Endothelial cell of umbilical vein (primary cell): ENCODE measurements around the gene CRIM1. TPM values are rescaled to one million over a fixed set of nuclear protein-coding genes. Genes with fewer than 3 reads are reported as not detected.

ENCODE experiments used
- BruUV-seq: library from RNA; stranded (reverse); fragments of 400-500 nt; replicated peaks from 2 replicates; lab custom pipeline; 2021; lab: Mats Ljungman, UMichigan
- CTCF ChIA-PET: fragments of 300-600, 350-600 bp; sonication (Branson Sonifier 250); formaldehyde crosslinking; loops from one replicate; lab custom pipeline; 2021; ENCODE audit warnings: antibody characterized with exemption, inconsistent platforms; lab: Charles Lee
- POLR2A ChIA-PET: fragments of 300-600, 350-600 bp; sonication (Branson Sonifier 250); formaldehyde crosslinking; loops from one replicate; lab custom pipeline; 2021; ENCODE audit warnings: antibody characterized with exemption, inconsistent platforms; lab: Charles Lee
- DNase-seq: peaks from one replicate; pipeline ENCODE4 v3.0.0-alpha.2; 2011; ENCODE audit warnings: low read depth, low spot score
- FAIRE-seq: peaks from 2 replicates; lab custom pipeline; 2011; peaks lifted over from hg19 to GRCh38; lab: Jason Lieb, UNC
- H2AFZ ChIP-seq: 2 replicates; pipeline ENCODE4 v1.6.0; 2012; ENCODE audit warnings: low read depth, low read length, control low read depth, inconsistent platforms
- H3K27ac ChIP-seq: 2 replicates; pipeline ENCODE4 v1.5.1; 2011; ENCODE audit warnings: low read depth, mild to moderate bottlenecking, control low read depth, low read length, moderate library complexity; ENCODE audit not compliant: insufficient read depth
- H3K27me3 ChIP-seq, 2 experiments: 2 replicates each; pipeline versions ENCODE4 v1.6.0 to v1.6.1; 2011; ENCODE audit warnings: low read length in 2 of 2, mixed read lengths in 1 of 2; ENCODE audit not compliant: control insufficient read depth in 2 of 2, insufficient read depth in 2 of 2
- H3K36me3 ChIP-seq, 2 experiments: 2 replicates in 1 of 2; 3 replicates in 1 of 2; pipeline ENCODE4 v1.5.1; 2011; ENCODE audit warnings: low read length in 2 of 2, mild to moderate bottlenecking in 1 of 2, moderate library complexity in 1 of 2; ENCODE audit not compliant: control insufficient read depth in 2 of 2, insufficient read depth in 2 of 2; ENCODE audit errors: extremely low read depth in 1 of 2
- H3K4me1 ChIP-seq: 3 replicates; pipeline ENCODE4 v1.5.1; 2011; ENCODE audit warnings: mild to moderate bottlenecking, low read length; ENCODE audit not compliant: control insufficient read depth, insufficient read depth; ENCODE audit errors: extremely low read depth
- H3K4me2 ChIP-seq: 2 replicates; pipeline ENCODE4 v1.6.1; 2011; ENCODE audit warnings: low read length, control low read depth, mixed read lengths; ENCODE audit not compliant: insufficient read depth
- H3K4me3 ChIP-seq, 3 experiments: fragments of 200-600 bp in 1 of 3; sonication (generic), shearing (Covaris generic) in 1 of 3; replicated peaks in 1 of 3; 2 replicates each; pipeline ENCODE4 v1.5.1; 2011 to 2016; ENCODE audit warnings: control low read depth in 3 of 3, low read length in 3 of 3, mild to moderate bottlenecking in 2 of 3, inconsistent platforms in 1 of 3, low read depth in 1 of 3, moderate library complexity in 1 of 3; ENCODE audit not compliant: insufficient read depth in 1 of 3
- H3K79me2 ChIP-seq: 2 replicates; pipeline ENCODE4 v1.6.0; 2012; ENCODE audit warnings: low read length, inconsistent platforms; ENCODE audit not compliant: control insufficient read depth, insufficient read depth
- H3K9ac ChIP-seq: replicated peaks from 2 replicates; pipeline ENCODE3; 2011; ENCODE audit warnings: low read length, control low read depth; ENCODE audit not compliant: insufficient read depth; ENCODE audit errors: extremely low read depth
- H3K9me1 ChIP-seq: replicated peaks from 3 replicates; pipeline ENCODE4 v1.6.0; 2011; ENCODE audit warnings: mild to moderate bottlenecking, low read length; ENCODE audit not compliant: control insufficient read depth, insufficient read depth; ENCODE audit errors: extremely low read depth
- H3K9me3 ChIP-seq: replicated peaks from 2 replicates; pipeline ENCODE4 v1.5.1; 2012; ENCODE audit warnings: low read length, inconsistent platforms; ENCODE audit not compliant: control insufficient read depth, insufficient read depth
- H4K20me1 ChIP-seq: replicated peaks from 2 replicates; pipeline ENCODE3; 2011; ENCODE audit warnings: mild to moderate bottlenecking, low read length; ENCODE audit not compliant: control insufficient read depth, insufficient read depth; ENCODE audit errors: extremely low read depth
- EZH2 ChIP-seq: IDR thresholded peaks from 2 replicates; pipeline ENCODE4 v1.6.1; 2012; ENCODE audit warnings: borderline replicate concordance, low read depth, mild to moderate bottlenecking, moderate library complexity, low read length, inconsistent platforms; ENCODE audit not compliant: severe bottlenecking
- FOS ChIP-seq: IDR thresholded peaks from 2 replicates; pipeline ENCODE4 v1.6.1; 2011; ENCODE audit warnings: mild to moderate bottlenecking, low read length, moderate library complexity, borderline replicate concordance; ENCODE audit not compliant: insufficient read depth
- POLR2AphosphoS5 ChIP-seq: IDR thresholded peaks from 2 replicates; pipeline ENCODE4 v1.6.1; 2012; ENCODE audit warnings: low read depth, mild to moderate bottlenecking, control low read depth, low read length, moderate library complexity; ENCODE audit not compliant: insufficient read depth
- dilution Hi-C: fragments of 300-500 bp; cut with MboI; formaldehyde crosslinking; loops from one replicate; pipeline ENCODE4 v1.15.0; 2019; ENCODE audit warnings: low sequenced_read_pairs; ENCODE audit not compliant: extremely low pct_ligation_motif_present
- intact Hi-C: fragments of 100-400 bp; cut with micrococcal nuclease; formaldehyde crosslinking; loops from one replicate; pipeline ENCODE4 v1.10.0; 2022
- polyA plus RNA-seq, 4 experiments: library from polyadenylated mRNA; depleted of rRNA in 3 of 4; stranded (reverse) in 3 of 4; unstranded in 1 of 4; fragments of >200 nt; gene quantifications; 2 replicates each; pipeline versions ENCODE4 v1.2.1 to v1.2.3, GENCODE V29; 2011 to 2012; ENCODE audit warnings: missing spikeins in 1 of 4
- total RNA-seq: library from RNA; stranded (reverse); gene quantifications from 2 replicates; pipeline ENCODE4 v1.2.3, GENCODE V29; 2021

Gene CRIM1
- total and polyA plus RNA-seq, 2 donors (not counting 3 experiments of a cell fraction or from before 2014, with no cell fraction given): 422 to 649 TPM

GRCh38 chr2:36464006-36464721 lies 108.6 kb downstream of the CRIM1 start:
- Histone ChIP-seq H4K20me1 (no peaks in the 10 kb centered on the region), H3K4me3 (no peak overlapping the region), H3K27ac (peak overlapping the region; percentile 65), H3K4me1 (peaks cover 98% of the 10 kb centered on the region), H3K36me3 (peaks cover 19 to 40% of the 10 kb centered on the region in 2 experiments), H3K9ac (no peak overlapping the region), H3K4me2 (no peak overlapping the region), H3K27me3 (no peaks in the 10 kb centered on the region), H3K9me3 (no peaks in the 10 kb centered on the region), H3K9me1 (no peaks in the 10 kb centered on the region), H3K79me2 (peaks cover 76% of the 10 kb centered on the region), H2AFZ (no peak overlapping the region)
- intact Hi-C loops (loop anchor here (10.0 kb wide), 1 partner anchor 489 kb away; no protein-coding TSS in a partner anchor), dilution Hi-C loops (no loop called here)
- BruUV-seq: no TSS peak
- DNase-seq (no peak), FAIRE-seq (no peak)
- ChIA-PET CTCF (no interaction called here), POLR2A (no interaction called here)
- TF ChIP-seq POLR2AphosphoS5 (peak; percentile 42), EZH2 (no peak)

DNA sequence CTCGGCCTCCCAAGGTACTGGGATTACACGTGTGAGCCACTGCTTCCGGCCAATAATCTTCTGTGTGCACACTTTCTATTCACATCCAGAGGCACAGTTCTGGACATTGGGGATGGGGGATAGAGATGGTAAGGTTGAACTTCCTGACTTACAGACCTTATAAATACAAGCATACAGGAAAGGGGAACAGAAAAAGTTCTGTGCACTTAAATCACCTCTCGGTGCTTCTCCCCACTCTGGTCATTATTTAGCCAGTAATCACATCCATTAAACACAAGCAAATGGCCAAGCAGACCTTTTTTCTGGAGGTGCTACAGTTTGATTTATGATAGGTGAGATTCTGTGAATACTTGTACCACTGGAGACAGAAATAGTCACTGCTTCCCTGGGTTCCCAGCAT lies 110.6 kb downstream of the CRIM1 start:
- no peak for TF ChIP-seq FOS
- Histone ChIP-seq H3K9me3 (no peaks in the 10 kb centered on the region), H3K4me1 (peaks cover 85% of the 10 kb centered on the region), H3K4me3 (no peak overlapping the region), H3K4me2 (no peak overlapping the region), H3K27ac (no peak overlapping the region), H3K27me3 (no peaks in the 10 kb centered on the region), H4K20me1 (no peaks in the 10 kb centered on the region), H3K9me1 (no peaks in the 10 kb centered on the region), H3K9ac (no peak overlapping the region), H3K79me2 (peaks cover 84% of the 10 kb centered on the region), H2AFZ (no peak overlapping the region), H3K36me3 (peaks cover 21 to 49% of the 10 kb centered on the region in 2 experiments)
- dilution Hi-C loops (no loop called here), intact Hi-C loops (loop anchor here (10.0 kb wide), 1 partner anchor 491 kb away; no protein-coding TSS in a partner anchor)
- no TSS peak for BruUV-seq
- FAIRE-seq: no peak
- DNase-seq: no peak
- POLR2A ChIA-PET: no interaction called here
- CTCF ChIA-PET: no interaction called here
